Measurements from ENCODE around the gene PMFBP1.

The PMFBP1 gene

DNA sequence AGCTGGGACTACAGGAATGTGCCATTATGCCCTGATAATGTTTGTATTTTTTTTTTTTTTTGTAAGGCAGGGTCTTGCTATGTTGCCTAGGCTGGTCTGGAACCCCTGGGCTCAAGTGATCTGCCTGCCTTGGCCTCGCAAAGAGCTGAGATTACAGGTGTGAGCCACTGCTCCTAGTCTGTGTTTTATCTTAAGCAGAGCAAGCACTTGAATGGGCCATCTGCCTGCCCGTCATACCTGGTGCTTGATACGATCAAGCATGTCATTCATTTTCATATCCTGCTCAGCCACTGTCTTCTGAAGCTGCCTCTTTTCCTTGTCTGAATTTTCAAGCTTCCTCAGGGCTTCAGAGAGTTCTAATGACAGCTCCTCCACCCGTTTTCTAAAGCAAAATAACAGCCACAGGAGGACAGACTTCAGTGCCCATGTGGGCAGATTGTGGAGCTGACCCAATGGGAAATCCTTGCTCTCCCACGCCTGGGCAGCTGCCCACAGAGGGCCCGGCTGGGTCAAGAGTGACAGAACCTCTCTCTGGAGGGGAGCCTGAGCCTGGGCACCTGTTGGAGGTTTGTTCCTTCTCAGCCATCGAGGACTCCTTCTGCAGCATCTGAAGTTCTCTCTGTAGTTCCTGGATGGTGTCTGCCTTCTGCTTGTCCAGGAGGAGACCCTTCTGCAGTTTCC, 41.8 kb downstream of the PMFBP1 start:
- no peak for DNase-seq

- no peak for DNase-seq
Measured at GRCh38 chr16:72128701-72129100, 43.3 kb downstream of the PMFBP1 start.

DNA sequence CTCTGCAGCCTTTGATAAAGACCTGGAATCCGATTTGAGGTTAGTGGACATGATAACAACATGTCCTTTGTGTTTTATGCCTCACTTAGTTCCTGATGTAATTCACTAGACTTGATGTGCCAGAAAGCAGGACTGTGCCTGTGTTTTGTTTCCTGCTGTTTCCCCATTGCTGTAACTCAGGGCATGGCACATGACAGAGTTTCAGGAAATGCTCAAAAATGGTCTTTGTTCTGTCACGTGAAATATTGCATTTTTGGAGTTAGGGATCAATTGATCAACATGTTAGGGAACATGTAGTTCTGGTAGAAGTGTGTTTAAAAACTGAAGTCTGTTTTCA, 45.6 kb downstream of the PMFBP1 start:
- DNase-seq: no peak

DNA sequence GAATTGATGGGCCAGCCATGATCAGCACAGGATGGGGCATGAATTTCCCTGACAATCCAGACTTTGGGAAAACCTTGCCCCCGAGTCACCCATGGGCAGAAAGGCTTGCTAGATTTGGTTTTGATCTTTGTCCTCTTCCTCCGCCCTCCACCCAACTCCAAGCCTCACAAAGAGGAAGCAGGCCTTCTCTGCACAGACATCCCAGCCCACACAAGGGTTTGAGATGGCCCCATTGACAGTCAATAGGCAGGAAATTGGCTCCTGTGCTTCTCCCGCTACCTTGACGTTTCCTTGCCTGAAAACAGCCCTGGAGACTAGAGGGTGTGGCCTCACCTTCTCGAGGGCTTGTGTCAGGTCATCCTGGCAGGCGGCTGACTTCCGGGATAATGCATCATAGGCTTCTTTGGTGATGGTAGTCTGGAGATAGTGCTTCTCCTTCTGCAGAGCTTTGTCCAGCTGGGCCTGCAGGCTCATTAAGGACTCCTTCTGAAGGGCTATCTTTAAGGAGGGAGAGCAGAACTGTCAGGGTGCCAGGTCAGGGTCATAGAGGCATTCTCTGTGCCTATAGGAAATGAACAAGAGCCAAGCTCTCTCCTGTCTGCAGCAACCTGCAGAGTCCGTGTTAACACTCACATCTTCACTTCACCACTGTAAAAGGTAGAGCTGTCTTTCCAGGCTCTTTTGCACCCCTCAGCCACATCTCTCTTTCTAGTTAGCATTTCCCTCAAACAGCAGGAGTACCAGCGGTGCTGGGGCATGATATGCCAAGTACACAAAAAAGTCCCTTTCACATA, 46.1 kb downstream of the PMFBP1 start:
- no peak for DNase-seq

DNA sequence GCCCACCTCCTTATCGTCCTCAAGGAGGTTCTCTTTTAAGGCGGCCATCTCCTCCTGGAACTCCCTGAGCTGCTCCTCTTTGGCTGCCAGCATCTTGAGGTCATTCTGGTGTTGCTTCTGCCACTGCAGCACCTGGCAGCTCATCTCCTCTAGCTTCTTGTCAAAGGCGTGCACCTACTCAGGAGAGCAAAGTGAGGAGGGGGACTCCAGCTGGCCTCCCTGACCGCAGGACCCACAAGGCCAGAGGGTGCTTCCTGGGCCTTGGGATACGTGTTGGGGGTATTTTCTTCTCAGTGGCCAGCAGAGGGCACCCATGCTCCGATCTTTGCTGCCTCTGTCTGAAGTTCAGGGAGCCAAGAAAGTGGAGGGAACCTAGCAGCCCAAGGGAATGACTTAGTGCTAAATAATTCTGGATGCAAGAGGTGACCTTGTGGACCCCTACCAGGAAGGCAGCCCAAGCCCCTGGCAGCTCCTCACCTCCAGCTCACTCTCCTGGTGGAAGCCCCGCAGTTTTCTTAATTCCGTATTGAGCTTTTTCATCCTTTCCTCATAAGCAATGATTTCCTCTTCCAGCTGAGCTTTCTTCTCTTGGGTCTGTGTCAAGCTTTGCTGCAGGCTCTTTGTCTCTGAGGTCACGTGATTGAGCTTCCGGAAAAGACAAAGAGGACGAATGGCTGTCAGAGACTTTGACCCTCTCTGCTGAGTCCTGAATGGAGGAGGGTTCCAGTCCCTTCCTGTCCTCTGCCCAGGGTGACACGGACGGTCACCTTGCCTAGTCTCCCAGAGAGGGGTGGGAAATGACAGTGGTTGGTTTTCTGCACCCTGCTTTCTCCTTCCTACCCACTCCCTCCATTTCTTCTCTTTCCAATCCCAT, 47.0 kb downstream of the PMFBP1 start:
- peak; percentile 77 for DNase-seq

DNA sequence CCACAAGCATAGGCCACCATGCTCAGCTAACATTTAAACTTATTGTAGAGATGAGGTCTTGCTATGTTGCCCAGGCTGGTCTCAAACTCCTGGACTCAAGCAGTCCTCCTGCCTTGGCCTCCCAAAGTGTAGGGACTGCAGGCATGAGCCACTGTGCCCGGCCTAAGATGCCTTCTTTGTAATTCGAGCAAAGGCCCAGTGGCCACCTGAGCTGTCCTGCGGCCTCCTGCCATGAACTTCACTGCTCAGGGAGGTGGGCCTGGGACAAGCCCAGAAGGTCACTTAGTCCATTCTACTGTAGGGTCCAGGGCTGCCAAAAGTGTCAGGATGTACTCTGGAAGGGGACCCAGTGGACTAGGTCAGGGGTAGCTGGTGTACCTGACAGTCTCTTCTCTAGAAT, 47.8 kb downstream of the PMFBP1 start:
- no peak for DNase-seq

- DNase-seq: no peak
Measured at GRCh38 chr16:72123426-72123825, 48.5 kb downstream of the PMFBP1 start.

- no peak for DNase-seq
Measured at GRCh38 chr16:72122916-72123315, 49.0 kb downstream of the PMFBP1 start.

DNA sequence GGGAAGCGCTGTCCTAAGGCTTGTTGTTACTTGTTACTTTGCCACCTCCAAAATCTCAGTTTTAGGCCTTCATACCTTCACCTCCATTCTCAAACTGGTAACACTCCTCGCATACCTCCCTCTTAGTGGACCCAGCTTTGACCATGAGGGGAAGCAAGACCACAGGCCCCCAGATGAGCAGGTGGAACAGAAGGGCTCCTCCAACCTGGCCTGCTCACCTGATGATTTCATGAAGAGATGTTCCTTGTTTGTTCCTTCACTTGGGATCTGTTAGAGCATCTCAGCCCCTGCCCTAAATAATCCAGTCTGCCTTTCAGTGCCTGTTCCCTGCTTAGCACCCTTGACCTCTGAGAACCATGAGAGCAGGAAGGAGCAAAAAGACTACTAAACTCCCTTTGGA, 49.6 kb downstream of the PMFBP1 start:
- no peak for DNase-seq

DNA sequence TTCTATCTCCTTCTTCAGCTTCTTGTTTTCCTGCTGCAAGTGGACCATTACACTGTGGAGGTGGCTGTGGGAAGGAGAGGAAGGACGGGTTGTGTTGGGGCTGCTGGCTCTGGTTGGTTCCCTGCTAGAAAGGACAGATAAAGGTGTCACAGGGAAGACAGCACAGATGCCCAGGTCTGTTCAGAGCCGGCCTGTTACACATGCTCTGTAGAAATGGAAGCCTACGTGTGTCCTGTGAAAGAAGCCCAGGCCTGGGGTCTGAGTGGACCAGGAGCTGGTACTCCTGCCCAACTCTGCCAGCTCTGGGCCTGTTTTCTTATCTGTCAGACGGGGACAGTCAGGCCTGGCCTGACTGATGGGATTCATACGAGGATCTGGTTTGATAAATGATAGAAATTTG, 51.9 kb downstream of the PMFBP1 start:
- no peak for DNase-seq

DNA sequence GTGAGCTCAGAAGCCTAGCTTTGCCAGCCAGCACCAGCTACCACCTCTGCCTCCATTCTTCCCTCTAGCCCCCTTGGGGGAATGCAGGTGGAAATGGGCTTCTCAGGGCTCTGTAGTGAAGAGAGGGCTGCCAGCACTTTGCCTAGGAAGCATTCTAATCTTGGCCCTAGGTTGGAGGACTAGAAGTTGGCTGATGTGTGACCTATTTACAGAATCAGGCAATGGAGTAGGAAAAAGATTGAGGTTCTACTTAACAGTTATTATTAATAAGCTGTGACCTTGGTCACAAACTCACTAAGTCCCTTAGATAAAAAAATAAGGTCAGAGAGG, 58.4 kb downstream of the PMFBP1 start:
- no peak for DNase-seq

DNA sequence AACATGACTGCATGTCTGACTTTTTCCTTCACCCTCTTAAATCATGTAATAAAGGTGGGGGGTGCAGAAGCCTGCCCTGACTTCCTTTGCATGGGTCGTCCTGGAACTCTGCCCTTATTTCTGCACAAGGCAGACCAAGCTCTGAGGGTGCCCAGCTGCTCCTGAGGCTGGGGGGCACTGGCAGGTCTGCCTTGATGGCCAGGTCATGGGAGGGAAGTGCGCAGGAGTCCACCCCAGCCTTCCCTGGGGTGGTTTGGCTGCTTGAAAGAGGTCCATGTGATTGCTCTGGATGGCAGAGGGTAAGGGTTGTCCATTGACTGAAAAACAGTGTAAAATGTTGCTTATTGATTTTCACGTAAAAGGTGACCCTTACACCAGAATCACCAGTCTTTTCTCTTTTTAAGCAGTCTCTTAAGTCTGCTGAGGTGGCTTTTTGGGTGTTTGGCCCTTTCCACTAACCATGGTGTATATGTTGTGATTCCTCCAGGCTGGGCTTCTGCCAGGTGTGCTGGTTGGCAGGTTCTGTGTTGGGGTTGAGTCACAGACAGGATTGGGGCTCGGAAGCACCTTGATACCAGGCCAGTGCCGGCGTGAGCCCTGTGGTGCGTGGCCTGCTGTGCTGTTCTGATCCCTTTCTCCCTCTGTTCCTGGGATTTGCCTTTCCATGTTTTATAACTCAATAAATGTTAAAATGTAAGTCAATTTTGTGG, 58.9 kb downstream of the PMFBP1 start:
- no peak for DNase-seq

- DNase-seq: no peak
Measured at GRCh38 chr16:72112452-72112792, 59.5 kb downstream of the PMFBP1 start.

- no peak for DNase-seq
Measured at GRCh38 chr16:72111657-72112451, 60.1 kb downstream of the PMFBP1 start.

- no peak for DNase-seq
Measured at GRCh38 chr16:72110662-72111615, 61.0 kb downstream of the PMFBP1 start.

- no peak for DNase-seq
Measured at GRCh38 chr16:72109966-72110530, 61.9 kb downstream of the PMFBP1 start.

GRCh38 chr16:72109300-72109699, 62.7 kb downstream of the PMFBP1 start:
- no peak for DNase-seq

DNA sequence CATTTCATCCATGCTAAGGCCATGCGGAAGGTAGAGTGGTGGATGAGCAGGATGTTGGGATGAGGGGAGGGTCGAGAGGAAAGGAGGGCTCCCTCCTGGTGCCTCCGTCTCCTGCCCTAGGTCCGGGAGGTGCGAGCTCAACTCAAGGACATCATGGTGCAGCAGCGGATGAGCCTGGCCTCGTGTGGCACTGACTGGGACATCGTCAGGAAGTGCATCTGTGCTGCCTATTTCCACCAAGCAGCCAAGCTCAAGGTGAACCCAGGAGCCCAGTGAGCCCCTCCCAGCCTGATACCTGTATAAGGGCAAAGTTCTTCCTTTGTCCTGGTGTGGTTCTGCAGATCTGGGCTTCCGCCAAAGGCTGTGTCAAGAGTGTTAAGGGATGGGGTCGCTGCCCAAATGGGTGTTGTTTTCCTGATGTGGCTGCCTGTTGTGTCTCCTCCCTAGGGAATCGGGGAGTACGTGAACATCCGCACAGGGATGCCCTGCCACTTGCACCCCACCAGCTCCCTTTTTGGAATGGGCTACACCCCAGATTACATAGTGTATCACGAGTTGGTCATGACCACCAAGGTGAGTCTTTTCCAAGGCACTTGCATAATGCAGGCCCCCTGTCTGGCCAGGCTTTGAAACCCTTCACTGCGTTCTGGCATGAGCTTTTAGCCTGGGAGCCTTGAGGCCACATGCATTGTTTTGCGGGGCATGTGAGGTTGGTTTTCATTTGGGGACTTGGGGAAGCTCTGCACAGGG, 63.4 kb downstream of the PMFBP1 start:
- DNase-seq: no peak

DNA sequence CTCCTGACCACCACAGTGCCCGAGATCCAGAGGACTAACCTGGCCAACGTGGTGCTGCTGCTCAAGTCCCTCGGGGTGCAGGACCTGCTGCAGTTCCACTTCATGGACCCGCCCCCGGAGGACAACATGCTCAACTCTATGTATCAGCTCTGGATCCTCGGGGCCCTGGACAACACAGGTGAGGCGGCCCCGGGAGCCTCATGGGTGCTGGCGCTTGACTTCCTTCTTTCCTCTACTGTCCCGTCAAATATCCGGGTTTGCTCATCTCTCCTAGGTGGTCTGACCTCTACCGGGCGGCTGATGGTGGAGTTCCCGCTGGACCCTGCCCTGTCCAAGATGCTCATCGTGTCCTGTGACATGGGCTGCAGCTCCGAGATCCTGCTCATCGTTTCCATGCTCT, 64.6 kb downstream of the PMFBP1 start:
- DNase-seq: no peak

- no peak for DNase-seq
Measured at GRCh38 chr16:72105978-72106377, 66.0 kb downstream of the PMFBP1 start.

Data from fibroblast of skin of scalp (primary cell).